GM12891 (cell line): ENCODE measurements around the gene UBXN4.

Source experiments
- PAX5 ChIP-seq: IDR thresholded peaks from 2 replicates; pipeline ENCODE4 v1.6.1; 2011; ENCODE audit warnings: low read length, moderate library complexity, mild to moderate bottlenecking; ENCODE audit not compliant: insufficient read depth, severe bottlenecking
- POLR2A ChIP-seq: IDR thresholded peaks from 2 replicates; pipeline ENCODE4 v1.6.1; 2011; ENCODE audit warnings: low read depth, low read length, control low read depth
- POLR2AphosphoS5 ChIP-seq: IDR thresholded peaks from 2 replicates; pipeline ENCODE4 v1.6.1; 2011; ENCODE audit warnings: low read depth, low read length, control low read depth
- POU2F2 ChIP-seq: IDR thresholded peaks from 2 replicates; pipeline ENCODE4 v1.6.1; 2011; ENCODE audit warnings: low read depth, mild to moderate bottlenecking, control low read depth, low read length, moderate library complexity
- SPI1 ChIP-seq: IDR thresholded peaks from 2 replicates; pipeline ENCODE4 v1.6.1; 2011; ENCODE audit warnings: low read depth, low read length, control low read depth
- TAF1 ChIP-seq: IDR thresholded peaks from 2 replicates; pipeline ENCODE4 v1.6.1; 2011; ENCODE audit warnings: low read depth, low read length, control low read depth

- TF ChIP-seq TAF1 (no peak), POLR2A (no peak), SPI1 (no peak), POLR2AphosphoS5 (no peak), PAX5 (no peak), POU2F2 (no peak)
Measured at GRCh38 chr2:135799738-135800137, 58.1 kb downstream of the UBXN4 start.
